NCI-H2171 treated with DMSO at 0.1 percent for 48 hours (cell line): Measurements from ENCODE around the gene ERBB4.
A peak's percentile ranks its signal among the peaks of the same experiment; 100 is the strongest.

ENCODE experiments used
- DNase-seq: peaks from one replicate; lab custom pipeline; 2025; lab: John Stamatoyannopoulos, UW

ERBB4 gene

GRCh38 chr2:211468217-211468616, 1070.4 kb downstream of the ERBB4 start:
- DNase-seq = no peak

DNA sequence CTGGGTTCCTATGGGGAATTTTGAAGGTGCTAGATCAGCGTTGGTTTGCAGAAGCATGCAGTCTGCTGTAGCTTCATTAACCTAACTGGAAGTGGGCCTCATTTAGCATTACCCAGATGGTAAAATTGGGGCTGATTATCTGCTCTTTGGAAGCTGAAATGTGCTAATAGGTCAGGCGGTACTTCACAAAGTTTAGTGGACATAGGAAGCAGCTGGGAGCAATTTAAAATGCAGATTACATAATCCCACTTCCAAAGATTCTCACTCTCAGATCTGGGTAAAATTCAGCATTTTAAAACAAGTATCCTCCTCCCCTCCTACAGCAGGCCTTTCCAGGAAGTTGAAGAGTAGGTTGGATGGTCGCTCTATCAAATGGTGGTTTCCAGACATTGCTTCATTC, 1075.2 kb downstream of the ERBB4 start:
- no peak for DNase-seq

GRCh38 chr2:211458974-211459373, 1079.6 kb downstream of the ERBB4 start:
- no peak for DNase-seq

- DNase-seq = no peak
These were observed 1081.3 kb downstream of the ERBB4 start for GRCh38 chr2:211457325-211457724.

GRCh38 chr2:211455216-211455841, 1083.3 kb downstream of the ERBB4 start:
- peak; percentile 38 for DNase-seq

- no peak for DNase-seq
These were observed 1083.9 kb downstream of the ERBB4 start for GRCh38 chr2:211454679-211455078.

GRCh38 chr2:211453311-211453887, 1085.2 kb downstream of the ERBB4 start:
- DNase-seq = no peak

GRCh38 chr2:211451642-211452041, 1087.0 kb downstream of the ERBB4 start:
- DNase-seq = no peak

GRCh38 chr2:211449819-211450218, 1088.8 kb downstream of the ERBB4 start:
- no peak for DNase-seq

- no peak for DNase-seq
These were observed 1091.1 kb downstream of the ERBB4 start for GRCh38 chr2:211447548-211447947.

GRCh38 chr2:211440107-211440506, 1098.5 kb downstream of the ERBB4 start:
- no peak for DNase-seq

DNA sequence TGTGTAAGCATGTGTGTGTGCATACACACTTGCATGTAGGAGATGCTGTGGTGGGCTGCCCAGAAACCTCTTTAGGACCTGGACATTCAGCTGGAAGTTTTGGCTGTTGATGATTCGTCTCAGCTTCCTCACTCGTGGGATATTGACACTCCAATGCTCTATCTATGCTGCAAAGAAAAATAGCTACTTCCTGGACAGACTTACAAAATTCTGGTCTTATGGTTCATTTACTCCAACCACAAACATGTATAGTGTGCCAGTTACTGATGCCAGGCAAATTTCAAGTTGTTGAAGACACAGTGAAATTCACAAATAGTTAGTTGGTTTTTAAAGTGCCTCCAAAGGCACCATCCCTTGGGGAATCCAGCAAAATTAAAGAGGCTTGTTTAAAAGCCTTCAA, 1099.6 kb downstream of the ERBB4 start:
- no peak for DNase-seq

- no peak for DNase-seq
These were observed 1101.2 kb downstream of the ERBB4 start for GRCh38 chr2:211437396-211437795.

DNA sequence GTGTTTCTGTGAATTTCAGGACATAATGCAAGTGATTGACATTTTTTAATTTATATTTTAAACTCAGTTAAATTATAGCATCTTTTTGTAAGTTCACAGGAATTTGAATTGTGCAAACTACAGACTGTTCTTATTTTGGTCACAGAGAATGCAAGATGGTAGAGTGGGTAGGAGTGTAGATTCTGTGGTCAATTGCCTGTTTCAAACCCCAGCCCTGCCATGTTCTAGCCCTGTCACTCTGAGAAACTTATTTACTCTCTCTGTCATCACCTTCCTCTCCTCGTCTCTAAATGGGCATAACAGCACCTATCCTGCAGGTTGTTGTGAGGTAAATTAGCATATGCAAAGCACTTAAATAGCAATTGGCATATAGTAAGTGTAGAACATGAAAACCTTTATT, 1102.4 kb downstream of the ERBB4 start:
- no peak for DNase-seq

DNA sequence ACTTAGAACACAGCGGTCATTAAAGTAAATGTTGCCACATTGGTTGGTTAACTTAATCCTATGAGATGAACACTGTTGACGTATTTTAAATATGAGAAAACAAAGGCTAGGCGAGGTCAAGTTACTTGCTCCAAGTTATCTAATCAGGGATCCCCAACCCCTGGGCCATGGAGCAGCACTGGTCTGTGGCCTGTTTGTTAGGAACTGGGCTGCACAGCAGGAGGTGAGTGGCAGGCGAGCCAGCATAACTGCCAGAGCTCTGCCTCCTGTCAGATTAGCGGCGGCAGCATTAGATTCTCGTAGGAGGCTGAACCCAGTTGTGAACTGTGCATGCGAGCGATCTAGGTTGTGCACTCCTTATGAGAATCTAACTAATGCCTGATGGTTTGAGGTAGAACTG, 1103.3 kb downstream of the ERBB4 start:
- no peak for DNase-seq

GRCh38 chr2:211434773-211435172, 1103.8 kb downstream of the ERBB4 start:
- no peak for DNase-seq

DNA sequence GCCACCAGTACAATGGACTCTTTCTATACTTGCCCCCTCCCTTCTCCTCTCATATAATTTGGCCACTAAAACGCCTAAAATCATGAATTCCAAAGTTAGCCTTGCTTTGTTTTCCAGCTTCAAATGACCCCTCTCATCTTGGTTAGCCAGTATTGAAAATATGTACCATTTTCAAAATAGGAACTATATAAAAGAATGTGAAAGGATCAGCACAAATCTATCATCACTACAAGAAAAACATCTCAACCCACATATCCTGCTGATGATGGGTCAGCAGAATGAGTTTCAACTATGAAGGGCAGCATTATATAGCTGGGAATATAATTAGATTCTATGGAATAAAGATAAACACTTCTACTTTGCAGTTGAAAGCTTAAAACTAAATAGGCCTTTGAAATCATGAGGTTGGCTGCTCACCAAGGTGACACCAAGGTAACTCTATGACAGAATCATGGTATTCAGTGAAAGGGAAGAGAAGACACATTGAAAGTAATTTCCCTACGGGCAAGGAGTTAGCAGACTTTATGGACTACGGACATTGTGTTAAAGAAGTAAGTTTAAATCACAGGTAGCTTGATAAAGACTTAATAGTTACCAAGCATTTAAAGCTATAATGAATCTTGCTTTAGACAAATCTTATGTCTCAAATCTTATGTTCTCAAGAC, 1109.2 kb downstream of the ERBB4 start:
- no peak for DNase-seq

GRCh38 chr2:211426240-211426639, 1112.4 kb downstream of the ERBB4 start:
- no peak for DNase-seq

DNA sequence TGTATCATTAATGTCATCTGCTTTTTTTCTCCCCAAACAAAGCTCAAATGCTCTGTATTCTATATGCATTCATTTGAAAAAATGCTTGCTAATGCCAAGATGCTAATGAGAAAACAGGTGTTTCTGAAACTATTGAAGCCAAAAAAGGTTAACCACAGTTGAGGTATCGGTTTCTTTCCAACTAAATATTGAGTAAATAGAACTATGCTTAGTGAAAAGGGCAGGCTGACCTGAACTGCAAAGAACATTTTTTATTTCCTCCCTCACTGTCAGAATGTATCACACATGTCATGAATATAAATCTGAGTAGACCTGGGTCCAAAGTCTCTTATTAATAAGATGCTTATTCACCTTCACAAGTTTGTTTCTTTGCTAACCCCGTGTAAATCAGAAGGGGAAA, 1115.6 kb downstream of the ERBB4 start:
- DNase-seq = no peak

DNA sequence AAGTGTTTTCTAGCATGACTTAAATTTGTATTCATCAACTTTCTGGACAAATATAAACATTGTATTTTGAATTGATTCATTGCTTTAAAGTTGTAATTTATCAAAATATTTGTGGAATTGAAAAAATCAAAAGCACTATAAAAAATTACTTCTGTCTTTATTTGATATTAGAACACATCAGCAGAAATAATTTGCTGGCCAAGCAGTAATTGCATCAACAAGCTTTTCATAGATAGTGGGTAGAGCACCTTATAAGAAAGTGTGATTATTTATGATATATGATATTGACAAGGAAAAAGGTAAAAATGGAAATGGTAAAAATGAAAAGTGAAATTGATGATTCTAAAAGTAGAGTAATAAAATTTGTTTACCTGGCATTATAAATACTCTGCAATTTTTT, 1121.1 kb downstream of the ERBB4 start:
- DNase-seq = no peak

- no peak for DNase-seq
These were observed 1122.2 kb downstream of the ERBB4 start for GRCh38 chr2:211416373-211416772.

DNA sequence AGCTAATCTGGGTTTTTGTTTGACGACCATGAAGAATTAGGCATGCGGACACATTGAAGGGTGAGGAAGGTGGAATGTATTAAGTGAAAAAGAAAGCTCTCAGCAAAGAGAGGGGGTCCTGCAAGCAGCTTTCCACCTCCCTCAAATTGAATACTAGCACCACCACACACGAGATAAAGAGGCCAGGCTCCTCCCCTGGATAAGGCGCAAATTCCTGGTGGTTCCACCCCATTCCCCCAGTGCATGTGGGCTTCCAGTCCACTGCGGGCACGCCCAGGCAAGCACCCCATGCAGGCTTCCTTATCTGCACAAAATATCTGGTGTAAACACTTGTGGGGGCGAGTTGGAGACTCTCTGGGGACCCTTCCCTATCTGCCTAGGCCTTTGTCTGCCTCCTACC, 1124.9 kb downstream of the ERBB4 start:
- DNase-seq = no peak

GRCh38 chr2:211408483-211408891, 1130.1 kb downstream of the ERBB4 start:
- DNase-seq = no peak

GRCh38 chr2:211407076-211407475, 1131.5 kb downstream of the ERBB4 start:
- no peak for DNase-seq
